Colonic mucosa (tissue), 4 donors: ENCODE data around the gene PAK5. TPM values are rescaled to one million over a fixed set of nuclear protein-coding genes. Genes with fewer than 3 reads are reported as not detected.

Experiments
- DNase-seq: peaks from one replicate; pipeline ENCODE4 v3.0.0-alpha.2; 2020
- H3K27ac ChIP-seq: fragments of 200-600 bp; one replicate; pipeline ENCODE4 v1.8.0; 2021
- H3K27me3 ChIP-seq: fragments of 200-600 bp; one replicate; pipeline ENCODE4 v1.8.0; 2021
- H3K36me3 ChIP-seq: fragments of 200-600 bp; one replicate; pipeline ENCODE4 v1.8.0; 2021
- H3K4me1 ChIP-seq: fragments of 200-600 bp; one replicate; pipeline ENCODE4 v1.8.0; 2021; ENCODE audit warnings: mild to moderate bottlenecking
- H3K4me3 ChIP-seq: fragments of 200-600 bp; one replicate; pipeline ENCODE4 v1.8.0; 2021
- H3K9ac ChIP-seq, 2 donors: one replicate each; pipeline ENCODE4 v1.7.0; 2013; ENCODE audit warnings: control low read depth in 2 of 2, low read depth in 2 of 2, low read length in 2 of 2
- H3K9me3 ChIP-seq: fragments of 200-600 bp; one replicate; pipeline ENCODE4 v1.8.0; 2021
- intact Hi-C: fragments of 100-400 bp; cut with DNase I; formaldehyde crosslinking; loops from one replicate; pipeline ENCODE4 v1.14.1; 2022
- total RNA-seq, 2 donors: library from RNA; stranded (reverse); fragmentation: NEBNext Ultra II Directional in 1 of 2; extraction: Animal tissue kit (Norgen Biotek cat#: 25700) in 1 of 2; gene quantifications; one replicate each; pipeline ENCODE4 v1.2.1, GENCODE V29; 2021
- TF ChIP-seq, protein P1 (sequence below): fragments of 200-600 bp; IDR thresholded peaks from one replicate; pipeline ENCODE4 v1.8.0; 2022; ENCODE audit warnings: antibody characterized with exemption, mild to moderate bottlenecking
- donor health status: healthy.
- donor health status: DM: no; HTN: no; CAD: no.
- donor health status: DM: no; HTN: no; CAD: no.

Gene PAK5
- total RNA-seq, 2 donors from 2014 or later: 0.07 TPM; not detected in 1

DNA sequence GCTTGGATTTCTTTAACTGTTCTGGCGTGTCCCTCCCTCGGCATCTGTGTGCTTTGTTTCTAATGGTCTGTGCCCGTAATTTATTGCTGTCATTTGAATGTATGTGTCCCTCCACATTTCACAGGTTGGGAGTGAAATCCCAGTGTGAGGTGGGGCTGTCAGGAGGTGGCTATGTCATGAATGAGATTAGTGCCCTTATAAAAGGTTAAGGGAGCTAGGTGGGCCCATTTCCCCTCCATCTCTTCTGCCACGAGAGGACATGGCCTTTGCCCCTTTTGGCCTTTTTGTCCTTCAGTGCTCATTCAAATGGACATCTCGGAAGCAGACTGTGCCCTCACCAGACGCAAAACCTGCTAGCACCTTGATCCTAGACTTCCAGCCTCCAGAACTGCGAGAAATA lies 228.2 kb downstream of the PAK5 start:
- TF ChIP-seq, protein P1, sequence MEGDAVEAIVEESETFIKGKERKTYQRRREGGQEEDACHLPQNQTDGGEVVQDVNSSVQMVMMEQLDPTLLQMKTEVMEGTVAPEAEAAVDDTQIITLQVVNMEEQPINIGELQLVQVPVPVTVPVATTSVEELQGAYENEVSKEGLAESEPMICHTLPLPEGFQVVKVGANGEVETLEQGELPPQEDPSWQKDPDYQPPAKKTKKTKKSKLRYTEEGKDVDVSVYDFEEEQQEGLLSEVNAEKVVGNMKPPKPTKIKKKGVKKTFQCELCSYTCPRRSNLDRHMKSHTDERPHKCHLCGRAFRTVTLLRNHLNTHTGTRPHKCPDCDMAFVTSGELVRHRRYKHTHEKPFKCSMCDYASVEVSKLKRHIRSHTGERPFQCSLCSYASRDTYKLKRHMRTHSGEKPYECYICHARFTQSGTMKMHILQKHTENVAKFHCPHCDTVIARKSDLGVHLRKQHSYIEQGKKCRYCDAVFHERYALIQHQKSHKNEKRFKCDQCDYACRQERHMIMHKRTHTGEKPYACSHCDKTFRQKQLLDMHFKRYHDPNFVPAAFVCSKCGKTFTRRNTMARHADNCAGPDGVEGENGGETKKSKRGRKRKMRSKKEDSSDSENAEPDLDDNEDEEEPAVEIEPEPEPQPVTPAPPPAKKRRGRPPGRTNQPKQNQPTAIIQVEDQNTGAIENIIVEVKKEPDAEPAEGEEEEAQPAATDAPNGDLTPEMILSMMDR: no peak
- H3K27ac ChIP-seq: no peak overlapping the region
- H3K4me1 ChIP-seq: no peaks in the 10 kb centered on the region
- no peak for DNase-seq
- H3K36me3 ChIP-seq: no peaks in the 10 kb centered on the region
- no peak overlapping the region for H3K9ac ChIP-seq
- no peaks in the 10 kb centered on the region for H3K27me3 ChIP-seq
- intact Hi-C loops: no loop called here
- no peaks in the 10 kb centered on the region for H3K9me3 ChIP-seq
- no peak overlapping the region for H3K4me3 ChIP-seq

DNA sequence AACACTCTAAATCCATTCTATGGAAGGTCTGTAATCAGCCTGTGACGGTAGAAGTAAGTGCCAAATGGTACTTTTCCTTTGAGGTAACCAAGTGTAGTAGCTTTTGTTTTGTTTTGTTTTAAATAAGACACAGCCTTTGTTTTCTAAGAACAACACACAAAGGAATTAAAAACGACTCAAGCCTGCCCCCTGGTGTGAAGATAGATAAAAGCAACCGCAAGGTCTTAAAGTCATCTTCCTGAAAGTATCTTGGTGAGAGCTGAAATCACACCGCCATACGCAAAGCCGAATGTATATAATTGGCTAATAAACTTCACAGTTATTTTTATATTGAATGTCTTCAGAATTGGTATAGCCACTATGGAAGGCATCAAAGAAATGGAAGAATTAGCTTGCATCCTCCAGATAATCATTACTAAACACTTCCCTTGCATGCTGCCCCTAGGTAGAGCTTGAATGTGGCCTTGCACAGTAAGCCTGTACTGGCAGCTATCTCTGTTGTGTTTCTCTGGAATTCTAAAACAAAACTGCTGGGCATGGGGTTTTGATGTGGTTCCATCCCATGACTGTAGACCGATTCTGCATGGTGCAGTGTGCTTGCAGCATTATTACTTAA lies 228.9 kb downstream of the PAK5 start:
- H3K27me3 ChIP-seq: no peaks in the 10 kb centered on the region
- intact Hi-C loops: loop anchor here (5.0 kb wide), 1 partner anchor 198 kb away; no protein-coding TSS in a partner anchor
- TF ChIP-seq, protein P1: peak; percentile 59

DNA sequence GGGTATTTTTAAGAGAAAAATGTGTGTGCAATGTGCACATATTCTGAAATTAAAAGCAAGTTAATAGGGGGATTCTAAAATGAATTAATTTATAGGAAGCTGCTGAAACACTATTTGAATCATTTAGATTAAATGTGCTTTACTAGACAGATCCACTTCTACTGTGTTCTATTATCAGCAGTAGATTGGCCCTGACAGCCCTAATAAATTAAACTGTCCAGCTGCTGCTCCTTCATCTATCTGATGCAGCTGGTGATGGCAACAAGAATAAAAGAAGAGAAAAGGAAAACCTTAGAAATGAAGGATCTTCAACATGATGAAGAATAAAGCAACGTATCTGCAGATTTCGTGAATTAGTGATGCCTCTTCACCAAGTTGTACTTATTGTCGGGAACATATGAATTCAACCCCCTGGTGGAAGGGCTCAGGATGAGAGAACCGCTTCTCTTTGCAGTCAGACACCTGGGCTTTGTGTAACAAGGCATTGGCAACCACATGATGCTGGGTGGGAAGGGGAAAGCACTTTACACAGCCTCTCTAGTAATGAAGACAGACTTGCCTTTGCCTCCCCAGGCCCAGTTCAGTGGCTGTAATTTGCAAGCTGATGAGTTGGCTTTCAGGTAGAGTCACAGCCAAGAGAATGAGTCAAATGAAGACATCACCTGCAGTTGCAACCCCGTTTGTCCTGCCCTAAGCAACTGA lies 230.1 kb downstream of the PAK5 start:
- no peaks in the 10 kb centered on the region for H3K36me3 ChIP-seq
- TF ChIP-seq, protein P1: no peak
- H3K27ac ChIP-seq: no peak overlapping the region
- no peaks in the 10 kb centered on the region for H3K27me3 ChIP-seq
- DNase-seq: no peak
- no peak overlapping the region for H3K9ac ChIP-seq
- no peaks in the 10 kb centered on the region for H3K4me1 ChIP-seq
- no peaks in the 10 kb centered on the region for H3K9me3 ChIP-seq
- no peak overlapping the region for H3K4me3 ChIP-seq
- intact Hi-C loops: loop anchor here (5.0 kb wide), 1 partner anchor 196 kb away; no protein-coding TSS in a partner anchor

More for the DNA sequence above, 228.9 kb downstream of the PAK5 start:
- Histone ChIP-seq H3K9me3 (no peaks in the 10 kb centered on the region), H3K4me3 (no peak overlapping the region), H3K27ac (no peak overlapping the region), H3K9ac (no peak overlapping the region), H3K4me1 (no peaks in the 10 kb centered on the region), H3K36me3 (no peaks in the 10 kb centered on the region)
- DNase-seq: peak; percentile 73

DNA sequence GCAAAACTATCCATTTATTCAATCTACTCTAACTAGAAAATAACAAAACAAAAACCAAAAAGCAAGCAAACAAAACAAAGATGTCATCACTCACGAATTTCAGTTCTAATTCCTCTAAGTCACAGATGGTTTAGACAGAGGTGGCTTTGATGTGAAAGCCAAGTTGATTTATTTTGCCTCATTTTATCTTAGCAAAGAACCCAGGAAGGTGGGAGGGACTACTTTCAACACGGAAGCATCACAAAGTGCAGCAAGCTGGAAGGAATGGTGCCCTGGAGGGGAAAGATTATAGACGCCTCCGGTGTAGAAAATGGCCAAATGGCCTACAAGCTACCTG lies 236.1 kb downstream of the PAK5 start:
- Histone ChIP-seq H3K9ac (no peak overlapping the region), H3K36me3 (no peaks in the 10 kb centered on the region), H3K4me1 (no peaks in the 10 kb centered on the region), H3K27me3 (no peaks in the 10 kb centered on the region), H3K27ac (no peak overlapping the region), H3K4me3 (no peak overlapping the region), H3K9me3 (no peaks in the 10 kb centered on the region)
- intact Hi-C loops: no loop called here
- TF ChIP-seq, protein P1: no peak
- DNase-seq: no peak

DNA sequence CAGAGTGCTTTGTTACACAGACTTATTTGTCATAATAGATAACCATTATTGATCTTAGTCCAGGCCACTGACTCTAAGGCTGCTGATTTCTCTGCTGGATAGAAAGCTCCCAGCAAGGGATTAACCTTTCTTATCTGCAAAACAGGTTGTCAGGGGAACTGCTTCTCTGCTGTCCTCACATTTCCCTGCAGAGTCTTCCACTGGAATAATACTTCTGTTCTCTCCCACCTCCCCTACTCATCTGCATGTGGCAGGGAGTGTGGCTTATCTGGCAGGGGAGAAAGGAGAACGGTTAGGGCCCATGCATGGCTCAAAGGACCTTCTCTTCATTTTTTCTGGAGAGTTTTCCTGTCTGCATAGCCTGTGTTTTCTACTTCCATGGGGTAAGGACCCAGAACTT lies 238.3 kb downstream of the PAK5 start:
- H3K4me3 ChIP-seq: no peak overlapping the region
- DNase-seq: no peak
- no peaks in the 10 kb centered on the region for H3K36me3 ChIP-seq
- no peaks in the 10 kb centered on the region for H3K4me1 ChIP-seq
- intact Hi-C loops: no loop called here
- TF ChIP-seq, protein P1: no peak
- H3K27ac ChIP-seq: no peak overlapping the region
- no peak overlapping the region for H3K9ac ChIP-seq
- no peaks in the 10 kb centered on the region for H3K9me3 ChIP-seq
- no peaks in the 10 kb centered on the region for H3K27me3 ChIP-seq
